GM18508 (cell line): ENCODE data around the gene NEK9.
"Not testable (repeated sequence)": the region's sequence is repeated elsewhere in the genome, so short reads cannot be mapped to it uniquely, and the experiment has no call there.

Experiments used
- ATAC-seq: cut with Tn5 transposase; IDR thresholded peaks from one replicate; pipeline ENCODE4 v1.9.1; 2021; ENCODE audit warnings: moderate number of reproducible peaks; ENCODE audit not compliant: insufficient read depth, unreplicated experiment

Gene NEK9

GRCh38 chr14:75126679-75127473 lies at the start of gene NEK9:
Gene NEK9 (minus strand): TSS chr14:75127048. CDS start chr14:75126921, 127 bp downstream.
- ATAC-seq: no peak

- ATAC-seq: peak; percentile 55
These were observed 49.4 kb upstream of the NEK9 start, which contains the start of gene TMED10 for GRCh38 chr14:75176142-75176820. Gene TMED10 (minus strand): TSS chr14:75176612. CDS start chr14:75176579, 33 bp downstream.

GRCh38 chr14:75175677-75176141 lies 48.9 kb upstream of the NEK9 start:
- no peak for ATAC-seq

- ATAC-seq: no peak
These were observed 47.2 kb upstream of the NEK9 start for GRCh38 chr14:75174066-75174465.

GRCh38 chr14:75170772-75171171 lies 43.9 kb upstream of the NEK9 start:
- no peak for ATAC-seq

- ATAC-seq: no peak
These were observed 41.9 kb upstream of the NEK9 start for GRCh38 chr14:75168586-75169335.

- ATAC-seq: no peak
These were observed 40.5 kb upstream of the NEK9 start for GRCh38 chr14:75167325-75167724.

- ATAC-seq: no peak
These were observed 38.9 kb upstream of the NEK9 start for GRCh38 chr14:75165586-75166391.

GRCh38 chr14:75164809-75165208 lies 38.0 kb upstream of the NEK9 start:
- no peak for ATAC-seq

GRCh38 chr14:75163677-75164076 lies 36.8 kb upstream of the NEK9 start:
- no peak for ATAC-seq

GRCh38 chr14:75162631-75163030 lies 35.8 kb upstream of the NEK9 start:
- no peak for ATAC-seq

GRCh38 chr14:75158843-75159614 lies 32.2 kb upstream of the NEK9 start:
- ATAC-seq: no peak

- no peak for ATAC-seq
These were observed 30.1 kb upstream of the NEK9 start for GRCh38 chr14:75156901-75157300.

GRCh38 chr14:75156111-75156510 lies 29.3 kb upstream of the NEK9 start:
- no peak for ATAC-seq

GRCh38 chr14:75155169-75155568 lies 28.3 kb upstream of the NEK9 start:
- no peak for ATAC-seq

- ATAC-seq: no peak
These were observed 26.4 kb upstream of the NEK9 start for GRCh38 chr14:75153295-75153694.

GRCh38 chr14:75151851-75152250 lies 25.0 kb upstream of the NEK9 start:
- ATAC-seq: no peak

- not testable (repeated sequence) for ATAC-seq
These were observed 23.8 kb upstream of the NEK9 start for GRCh38 chr14:75150637-75151036.

GRCh38 chr14:75150150-75150549 lies 23.3 kb upstream of the NEK9 start:
- ATAC-seq: no peak
